Muscle of leg (tissue), 11 donors: Measurements from ENCODE around the gene JADE2. TPM values are rescaled to one million over a fixed set of nuclear protein-coding genes. Genes with fewer than 3 reads are reported as not detected.
A peak's percentile ranks its signal among the peaks of the same experiment; 100 is the strongest.
"Not testable (repeated sequence)": the region's sequence is repeated elsewhere in the genome, so short reads cannot be mapped to it uniquely, and the experiment has no call there.

Experiments used
- DNase-seq: peaks from one replicate; pipeline ENCODE4 v3.0.0; 2013
- H3K27ac ChIP-seq: one replicate; pipeline ENCODE4 v1.5.1; 2013; ENCODE audit warnings: mild to moderate bottlenecking, low read length, control low read depth
- H3K27me3 ChIP-seq: one replicate; pipeline ENCODE4 v1.6.1; 2013; ENCODE audit warnings: low read length; ENCODE audit not compliant: control insufficient read depth, insufficient read depth
- H3K36me3 ChIP-seq: one replicate; pipeline ENCODE4 v1.6.1; 2013; ENCODE audit warnings: low read length; ENCODE audit not compliant: control insufficient read depth, insufficient read depth
- H3K4me1 ChIP-seq: one replicate; pipeline ENCODE4 v1.6.1; 2013; ENCODE audit warnings: low read length; ENCODE audit not compliant: control insufficient read depth, insufficient read depth
- H3K4me3 ChIP-seq: one replicate; pipeline ENCODE4 v1.5.1; 2013; ENCODE audit warnings: low read length, control low read depth
- H3K9me3 ChIP-seq: replicated peaks from 2 replicates; pipeline ENCODE4 v1.6.1; 2013; ENCODE audit warnings: low read depth, low read length; ENCODE audit not compliant: control insufficient read depth
- WGBS: methylation state at CpG from one replicate; pipeline ENCODE4 v1.1.5; 2013; ENCODE audit warnings: missing lambda C conversion rate; ENCODE audit not compliant: insufficient coverage; 5-methylcytosine and 5-hydroxymethylcytosine counted together
- polyA plus RNA-seq, 8 donors: library from polyadenylated mRNA; unstranded; fragments of 120-200 nt; gene quantifications; one replicate each; pipeline versions ENCODE4 v1.2.1 to v1.2.3, GENCODE V29; 2013; ENCODE audit warnings: inconsistent platforms in 1 of 8, low replicate concordance in 1 of 8; ENCODE audit not compliant: insufficient read length in 8 of 8, insufficient read depth in 1 of 8
- total RNA-seq: library from RNA; stranded (reverse); fragments of 120-200 nt; gene quantifications from one replicate; pipeline ENCODE4 v1.2.4, GENCODE V29; 2013

The JADE2 gene
- total and polyA plus RNA-seq, 9 donors, result 0.67 to 2.3 (median 1.1) TPM

DNA sequence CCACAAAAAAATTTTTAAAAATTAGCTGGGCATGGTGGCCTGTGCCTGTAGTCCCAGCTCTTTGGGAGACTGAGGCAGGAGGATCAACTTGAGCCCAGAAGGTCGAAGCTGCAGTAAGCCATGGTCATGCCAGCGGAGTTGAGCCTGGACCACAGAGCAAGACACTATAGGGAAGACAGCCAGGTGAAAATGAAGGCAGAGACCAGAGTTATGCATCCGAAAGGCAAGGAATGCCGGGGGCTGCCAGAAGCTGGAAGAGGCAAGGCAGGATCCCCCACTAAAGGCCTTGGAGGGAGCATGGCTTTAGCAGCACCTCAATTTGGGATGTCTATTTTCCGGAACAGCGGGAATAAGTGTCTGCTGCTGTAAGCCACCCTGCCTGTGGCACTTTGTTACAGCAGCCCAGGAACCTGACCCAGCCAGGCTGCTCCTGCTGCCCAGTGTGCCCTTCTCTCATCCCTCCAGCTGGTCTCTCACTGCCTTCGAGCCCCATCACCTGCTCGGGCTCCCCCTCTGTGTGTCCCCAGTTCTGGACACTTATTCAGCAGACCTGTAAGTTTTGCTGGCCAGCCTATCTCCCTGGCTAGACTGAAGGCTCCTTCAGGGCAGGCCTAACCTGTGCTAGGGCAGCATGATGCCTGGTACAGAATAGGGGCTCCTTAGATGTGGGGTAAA is 16.8 kb upstream of the JADE2 start:
- peaks cover 3% of the 10 kb centered on the region for H3K27me3 ChIP-seq
- no peaks in the 10 kb centered on the region for H3K4me1 ChIP-seq
- no peak for DNase-seq
- H3K36me3 ChIP-seq, result no peaks in the 10 kb centered on the region
- 87% methylated on average over 7 of the region's 8 CpGs for WGBS
- no peak overlapping the region for H3K4me3 ChIP-seq
- no peak overlapping the region for H3K27ac ChIP-seq
- H3K9me3 ChIP-seq, result no peaks in the 10 kb centered on the region

- no peak overlapping the region for H3K27ac ChIP-seq
- WGBS, result 77% methylated on average over 11 of the region's 13 CpGs
- H3K4me3 ChIP-seq, result no peak overlapping the region
- H3K27me3 ChIP-seq, result peaks cover 3% of the 10 kb centered on the region
- no peak for DNase-seq
- no peaks in the 10 kb centered on the region for H3K4me1 ChIP-seq
- no peaks in the 10 kb centered on the region for H3K9me3 ChIP-seq
- no peaks in the 10 kb centered on the region for H3K36me3 ChIP-seq
These were observed 16.0 kb upstream of the JADE2 start for GRCh38 chr5:134509308-134510040.

GRCh38 chr5:134510970-134511795 is 14.3 kb upstream of the JADE2 start:
- Histone ChIP-seq H3K36me3 (no peaks in the 10 kb centered on the region), H3K4me1 (no peaks in the 10 kb centered on the region), H3K27me3 (no peaks in the 10 kb centered on the region), H3K9me3 (no peaks in the 10 kb centered on the region), H3K27ac (no peak overlapping the region), H3K4me3 (no peak overlapping the region)
- DNase-seq, result no peak
- 73% methylated on average over 4 of the region's 9 CpGs for WGBS

GRCh38 chr5:134511796-134512660 is 13.4 kb upstream of the JADE2 start:
- Histone ChIP-seq H3K9me3 (no peaks in the 10 kb centered on the region), H3K4me3 (no peak overlapping the region), H3K27ac (no peak overlapping the region), H3K36me3 (no peaks in the 10 kb centered on the region), H3K4me1 (no peaks in the 10 kb centered on the region), H3K27me3 (no peaks in the 10 kb centered on the region)
- peak; percentile 27 for DNase-seq
- WGBS, result 39% methylated on average over 6 of the region's 7 CpGs

DNA sequence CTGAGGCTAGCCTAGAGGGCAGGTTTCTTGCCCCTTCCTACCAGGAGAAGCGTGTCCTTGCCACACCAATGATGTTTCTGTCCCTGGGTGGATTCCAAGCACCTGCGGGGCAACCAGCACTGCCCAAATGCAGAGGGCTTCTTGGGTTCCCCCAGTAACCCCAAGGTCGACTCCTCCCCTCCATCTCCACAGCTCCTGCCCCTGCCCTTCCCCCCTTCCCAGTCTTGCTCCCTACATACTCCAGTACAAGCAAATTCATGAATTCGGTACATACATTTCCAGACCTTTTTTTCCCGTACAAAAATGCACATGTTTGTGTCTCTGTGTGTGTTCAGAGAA is 12.8 kb upstream of the JADE2 start:
- Histone ChIP-seq H3K27me3 (no peaks in the 10 kb centered on the region), H3K4me3 (no peak overlapping the region), H3K4me1 (no peaks in the 10 kb centered on the region), H3K36me3 (no peaks in the 10 kb centered on the region), H3K27ac (no peak overlapping the region), H3K9me3 (no peaks in the 10 kb centered on the region)
- WGBS, result 85% methylated on average over 2 of the region's 5 CpGs
- DNase-seq, result no peak

DNA sequence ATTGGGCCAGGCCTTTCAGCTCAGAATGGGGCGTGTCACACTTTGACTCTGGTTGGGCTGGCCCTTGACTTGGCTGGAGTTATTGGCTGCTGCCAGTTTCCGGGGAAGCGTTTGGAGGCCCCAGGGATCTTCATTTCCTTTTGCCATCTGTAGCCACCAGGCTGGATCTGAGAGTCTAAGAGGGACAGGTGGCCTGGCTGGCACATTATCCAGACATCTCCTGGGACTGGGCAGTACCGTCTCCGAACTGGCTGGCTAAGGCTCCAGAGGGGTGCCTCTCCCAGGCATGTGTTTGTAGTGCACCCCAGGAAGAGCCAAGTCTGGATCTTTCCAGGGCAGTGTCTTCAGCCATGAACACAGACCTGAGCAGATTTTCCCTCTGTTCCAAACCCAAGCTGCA is 9.7 kb upstream of the JADE2 start:
- Histone ChIP-seq H3K4me1 (no peaks in the 10 kb centered on the region), H3K4me3 (no peak overlapping the region), H3K9me3 (no peaks in the 10 kb centered on the region), H3K27ac (no peak overlapping the region), H3K36me3 (no peaks in the 10 kb centered on the region), H3K27me3 (peaks cover 2% of the 10 kb centered on the region)
- WGBS, result 54% methylated on average over 5 of the region's 5 CpGs
- no peak for DNase-seq

DNA sequence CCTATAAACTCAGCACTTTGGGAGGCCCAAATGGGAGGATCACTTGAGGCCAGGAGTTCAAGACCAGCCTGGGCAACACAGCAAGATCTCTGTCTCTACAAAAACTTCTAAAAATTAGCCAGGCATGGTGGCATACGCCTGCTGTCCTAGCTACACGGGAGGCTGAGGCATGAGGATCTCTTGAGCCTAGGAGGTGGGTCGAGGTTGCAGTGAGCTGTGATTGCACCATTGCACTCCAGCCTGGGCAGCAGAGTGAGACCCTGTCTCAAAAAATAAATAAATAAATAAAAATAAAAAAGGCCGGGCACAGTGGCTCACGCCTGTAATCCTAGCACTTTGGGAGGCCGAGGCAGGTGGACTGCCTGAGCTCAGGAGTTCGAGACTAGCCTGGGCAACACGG is 8.5 kb upstream of the JADE2 start:
- no CpG with 5 or more reads among the region's 8 CpGs for WGBS
- DNase-seq, H3K4me1 ChIP-seq, H3K9me3 ChIP-seq, H3K27me3 ChIP-seq, H3K4me3 ChIP-seq, H3K36me3 ChIP-seq, H3K27ac ChIP-seq: not testable (repeated sequence)

- Histone ChIP-seq H3K9me3 (no peaks in the 10 kb centered on the region), H3K4me1 (no peaks in the 10 kb centered on the region), H3K4me3 (no peak overlapping the region), H3K27me3 (peaks cover 5% of the 10 kb centered on the region), H3K36me3 (no peaks in the 10 kb centered on the region), H3K27ac (no peak overlapping the region)
- no peak for DNase-seq
- WGBS, result 74% methylated on average over 3 of the region's 5 CpGs
These were observed 7.9 kb upstream of the JADE2 start for GRCh38 chr5:134517553-134517952.

DNA sequence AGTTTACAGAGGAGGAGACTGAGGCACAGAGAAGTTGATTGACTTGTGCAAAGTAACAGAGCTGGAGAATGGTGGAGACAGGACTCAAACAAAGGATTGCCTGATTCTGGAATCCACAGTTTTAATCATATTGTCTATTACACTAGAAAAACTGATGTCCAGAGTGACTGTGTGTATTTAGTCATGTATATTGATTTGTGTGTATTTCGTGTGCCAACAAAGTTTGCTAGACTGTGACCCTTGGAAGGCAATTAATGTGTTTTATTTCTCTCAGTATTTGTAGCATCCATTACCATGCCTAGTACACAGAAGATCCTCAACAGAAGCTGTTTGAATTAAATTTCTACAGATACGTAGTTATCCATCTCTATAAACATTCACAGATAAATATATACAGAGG is 5.5 kb upstream of the JADE2 start:
- H3K27me3 ChIP-seq, result peaks cover 24% of the 10 kb centered on the region
- no peak for DNase-seq
- 71% methylated on average over 1 of the region's 2 CpGs for WGBS
- H3K4me3 ChIP-seq, result no peak overlapping the region
- peaks cover 8% of the 10 kb centered on the region for H3K4me1 ChIP-seq
- no peak overlapping the region for H3K27ac ChIP-seq
- H3K9me3 ChIP-seq, result no peaks in the 10 kb centered on the region
- H3K36me3 ChIP-seq, result no peaks in the 10 kb centered on the region
